ENCODE data around the gene COL1A2. TPM values are rescaled to one million over a fixed set of nuclear protein-coding genes. Genes with fewer than 3 reads are reported as not detected.

COL1A2 gene
- total and polyA plus RNA-seq, 2 of the 8 experiments (the other 6 are each of a cell fraction or from before 2014, with no cell fraction given), result 45.2 to 87.2 TPM

GRCh38 chr7:94472608-94473007 is 77.9 kb downstream of the COL1A2 start (continued):
- TF ChIP-seq CHD7 (IDR thresholded peaks at IDR 0.05; ENCODE audit: insufficient replicate concordance, low read length) (no peak), YY1 (IDR thresholded peaks at IDR 0.05; ENCODE audit: low read depth, low read length) (no peak), CTCF (IDR thresholded peaks at IDR 0.05; ENCODE audit: control extremely low read depth in 1 of 3, insufficient read depth in 1 of 3, low read depth in 1 of 3, low read length in 3 of 3) (no peak), KDM5A (IDR thresholded peaks at IDR 0.05; ENCODE audit: low read length) (no peak), TCF12 (IDR thresholded peaks at IDR 0.05; ENCODE audit: low read depth, low read length) (no peak), SP4 (IDR thresholded peaks at IDR 0.05; ENCODE audit: low read length) (no peak), TAF1 (IDR thresholded peaks at IDR 0.05; ENCODE audit: low read depth, low read length) (no peak), ASH2L (IDR thresholded peaks at IDR 0.05; ENCODE audit: low read length) (no peak)
